ENCODE measurements around the gene MANSC4.

MANSC4 gene

DNA sequence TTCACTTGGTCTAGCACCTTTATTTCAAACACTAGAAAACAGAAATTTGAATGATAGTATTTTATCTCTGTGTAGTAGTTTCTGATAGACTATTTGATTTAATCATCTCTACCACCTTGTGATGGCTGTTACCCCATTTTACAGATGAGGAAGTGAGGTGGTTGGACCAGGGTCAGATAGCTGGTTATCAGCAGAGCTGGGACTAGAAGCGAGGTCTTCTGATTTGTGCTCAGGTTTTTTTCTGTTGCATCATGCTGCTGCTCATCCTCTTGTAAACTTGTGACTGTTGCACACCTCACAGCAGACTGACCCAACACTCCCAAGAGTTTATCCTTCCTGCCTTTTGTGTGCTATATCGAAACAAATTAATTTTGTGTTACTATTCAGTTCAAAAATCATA lies 10.1 kb upstream of the MANSC4 start:
- no peak overlapping the region for H2AFZ ChIP-seq (ENCODE audit: low read depth)
- no peaks in the 10 kb centered on the region for H3K79me2 ChIP-seq (ENCODE audit: insufficient read depth, low read depth)
- H3K9ac ChIP-seq = no peak overlapping the region
- TF ChIP-seq, protein P1, sequence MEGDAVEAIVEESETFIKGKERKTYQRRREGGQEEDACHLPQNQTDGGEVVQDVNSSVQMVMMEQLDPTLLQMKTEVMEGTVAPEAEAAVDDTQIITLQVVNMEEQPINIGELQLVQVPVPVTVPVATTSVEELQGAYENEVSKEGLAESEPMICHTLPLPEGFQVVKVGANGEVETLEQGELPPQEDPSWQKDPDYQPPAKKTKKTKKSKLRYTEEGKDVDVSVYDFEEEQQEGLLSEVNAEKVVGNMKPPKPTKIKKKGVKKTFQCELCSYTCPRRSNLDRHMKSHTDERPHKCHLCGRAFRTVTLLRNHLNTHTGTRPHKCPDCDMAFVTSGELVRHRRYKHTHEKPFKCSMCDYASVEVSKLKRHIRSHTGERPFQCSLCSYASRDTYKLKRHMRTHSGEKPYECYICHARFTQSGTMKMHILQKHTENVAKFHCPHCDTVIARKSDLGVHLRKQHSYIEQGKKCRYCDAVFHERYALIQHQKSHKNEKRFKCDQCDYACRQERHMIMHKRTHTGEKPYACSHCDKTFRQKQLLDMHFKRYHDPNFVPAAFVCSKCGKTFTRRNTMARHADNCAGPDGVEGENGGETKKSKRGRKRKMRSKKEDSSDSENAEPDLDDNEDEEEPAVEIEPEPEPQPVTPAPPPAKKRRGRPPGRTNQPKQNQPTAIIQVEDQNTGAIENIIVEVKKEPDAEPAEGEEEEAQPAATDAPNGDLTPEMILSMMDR (conservative IDR thresholded peaks at IDR 0.05; ENCODE audit: low read depth, low read length) = no peak
- H3K36me3 ChIP-seq (ENCODE audit: insufficient read depth) = no peaks in the 10 kb centered on the region
- H3K27me3 ChIP-seq (ENCODE audit: insufficient read depth, low read depth) = no peaks in the 10 kb centered on the region
- H4K20me1 ChIP-seq (ENCODE audit: insufficient read depth) = no peaks in the 10 kb centered on the region
- no peak overlapping the region for H3K27ac ChIP-seq
- H3K4me2 ChIP-seq = no peak overlapping the region
- no peak overlapping the region for H3K4me3 ChIP-seq (IDR thresholded peaks at IDR 0.05; ENCODE audit: insufficient read depth, low read depth, low read length)
- H3K4me1 ChIP-seq (ENCODE audit: low read depth, poor library complexity, severe bottlenecking) = peaks cover 8% of the 10 kb centered on the region

DNA sequence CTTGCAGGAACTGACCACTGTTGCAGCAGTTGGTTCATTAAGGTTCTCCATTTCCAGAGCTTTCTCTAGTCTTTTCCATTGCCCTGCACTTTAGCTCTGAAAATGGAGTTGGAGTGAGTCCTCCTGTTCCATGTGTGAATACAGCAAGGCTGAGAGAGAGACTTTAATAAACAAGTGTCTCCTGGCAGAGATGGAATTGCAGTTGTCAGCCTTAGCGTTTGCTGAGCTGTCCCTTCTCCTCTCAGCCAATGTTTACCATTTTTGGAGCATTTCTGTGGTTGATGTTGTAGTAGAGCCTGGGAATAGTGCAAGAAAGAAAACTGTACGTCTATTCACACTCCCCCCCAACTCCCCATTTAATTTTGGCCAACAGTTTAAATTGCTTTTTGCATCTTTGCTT lies 7.5 kb upstream of the MANSC4 start:
- TF ChIP-seq, protein P1 (conservative IDR thresholded peaks at IDR 0.05; ENCODE audit: low read depth, low read length) = no peak
- H3K27me3 ChIP-seq (ENCODE audit: insufficient read depth, low read depth) = no peaks in the 10 kb centered on the region
- no peaks in the 10 kb centered on the region for H4K20me1 ChIP-seq (ENCODE audit: insufficient read depth)
- H3K79me2 ChIP-seq (ENCODE audit: insufficient read depth, low read depth) = no peaks in the 10 kb centered on the region
- no peak overlapping the region for H3K4me2 ChIP-seq
- peaks cover 8% of the 10 kb centered on the region for H3K4me1 ChIP-seq (ENCODE audit: low read depth, poor library complexity, severe bottlenecking)
- H3K4me3 ChIP-seq (IDR thresholded peaks at IDR 0.05; ENCODE audit: insufficient read depth, low read depth, low read length) = no peak overlapping the region
- no peak overlapping the region for H3K9ac ChIP-seq
- H2AFZ ChIP-seq (ENCODE audit: low read depth) = no peak overlapping the region
- no peak overlapping the region for H3K27ac ChIP-seq
- no peaks in the 10 kb centered on the region for H3K36me3 ChIP-seq (ENCODE audit: insufficient read depth)

DNA sequence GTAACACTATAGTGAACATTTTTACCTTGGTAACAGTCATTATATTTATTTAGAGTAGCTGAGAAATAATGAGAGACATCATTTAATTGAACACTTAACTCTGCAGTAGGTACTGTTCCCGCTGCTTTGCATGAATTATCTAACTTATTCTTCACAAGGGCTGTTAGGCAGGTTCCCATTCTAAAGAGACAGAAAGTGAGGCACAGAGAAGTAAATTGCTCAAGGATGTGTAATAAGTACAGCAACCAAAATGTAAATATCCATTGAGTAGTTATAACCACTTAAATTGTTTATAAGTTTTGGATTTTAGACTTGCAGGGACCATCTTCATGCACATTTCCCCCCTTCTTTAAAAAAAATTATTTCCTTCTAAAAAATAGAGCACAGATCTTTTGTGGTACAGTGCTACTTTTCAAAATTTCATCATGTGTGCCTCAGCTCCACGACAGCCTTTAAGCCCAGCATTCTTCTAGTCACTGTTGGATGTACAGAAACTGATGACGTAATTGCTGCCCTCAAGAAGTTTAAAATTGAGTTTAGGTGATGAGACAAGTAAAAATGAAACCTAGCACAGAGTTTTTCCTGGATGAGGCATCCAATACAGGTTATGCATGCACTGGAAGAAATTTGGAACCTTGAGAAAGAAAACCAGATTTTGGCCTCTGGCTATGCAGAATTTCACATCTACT lies 6.0 kb upstream of the MANSC4 start:
- Histone ChIP-seq H3K4me2 (no peak overlapping the region), H3K4me3 (IDR thresholded peaks at IDR 0.05; ENCODE audit: insufficient read depth, low read depth, low read length) (no peak overlapping the region), H3K9ac (no peak overlapping the region), H4K20me1 (ENCODE audit: insufficient read depth) (no peaks in the 10 kb centered on the region), H3K4me1 (ENCODE audit: low read depth, poor library complexity, severe bottlenecking) (peaks cover 15% of the 10 kb centered on the region), H2AFZ (ENCODE audit: low read depth) (no peak overlapping the region), H3K36me3 (ENCODE audit: insufficient read depth) (no peaks in the 10 kb centered on the region), H3K27ac (no peak overlapping the region), H3K79me2 (ENCODE audit: insufficient read depth, low read depth) (0 out of 2 replicates have a peak, but pooled peaks cover 3% of the 10 kb centered on the region), H3K27me3 (ENCODE audit: insufficient read depth, low read depth) (no peaks in the 10 kb centered on the region)
- TF ChIP-seq, protein P1 (conservative IDR thresholded peaks at IDR 0.05; ENCODE audit: low read depth, low read length) = no peak

DNA sequence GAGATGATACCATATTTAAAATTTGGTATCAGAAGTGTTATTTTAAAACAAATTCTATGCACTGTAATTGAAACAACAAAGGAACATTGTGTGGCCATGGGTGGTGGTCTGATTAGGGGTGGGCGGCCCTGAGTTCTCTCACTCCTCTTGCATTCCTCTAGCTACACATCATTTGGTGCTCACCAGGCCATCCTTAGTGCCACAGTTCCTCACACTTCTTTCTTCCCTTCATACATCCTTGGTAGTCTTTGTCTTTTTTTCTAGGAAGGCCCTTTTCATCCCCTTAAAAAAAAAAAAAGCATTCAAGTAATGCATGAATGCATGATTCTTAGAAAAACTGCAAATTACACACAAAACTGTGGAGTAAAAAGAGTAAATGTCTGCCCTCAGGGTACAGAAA lies 2.4 kb upstream of the MANSC4 start:
- Histone ChIP-seq H3K79me2 (ENCODE audit: insufficient read depth, low read depth) (0 out of 2 replicates have a peak, but pooled peaks cover 3% of the 10 kb centered on the region), H3K4me3 (IDR thresholded peaks at IDR 0.05; ENCODE audit: insufficient read depth, low read depth, low read length) (no peak overlapping the region), H3K4me2 (no peak overlapping the region), H3K27me3 (ENCODE audit: insufficient read depth, low read depth) (no peaks in the 10 kb centered on the region), H3K9ac (no peak overlapping the region), H3K4me1 (ENCODE audit: low read depth, poor library complexity, severe bottlenecking) (peaks cover 10% of the 10 kb centered on the region), H2AFZ (ENCODE audit: low read depth) (no peak overlapping the region), H3K27ac (no peak overlapping the region), H4K20me1 (ENCODE audit: insufficient read depth) (no peaks in the 10 kb centered on the region), H3K36me3 (ENCODE audit: insufficient read depth) (no peaks in the 10 kb centered on the region)
- TF ChIP-seq, protein P1 (conservative IDR thresholded peaks at IDR 0.05; ENCODE audit: low read depth, low read length) = no peak
